ENCODE measurements around the gene TP53.

Gene TP53

GRCh38 chr17:7717756-7718350, 30.6 kb upstream of the TP53 start:
- TF ChIP-seq ZFX (IDR thresholded peaks at IDR 0.05; ENCODE audit: borderline replicate concordance): no peak
- no peak overlapping the region for H3K27ac ChIP-seq

- peak within 1 kb of the TSS; percentile 49 for H3K27ac ChIP-seq
- TF ChIP-seq CTCF (IDR thresholded peaks at IDR 0.05) (peak; percentile 83), ZFX (IDR thresholded peaks at IDR 0.05; ENCODE audit: borderline replicate concordance) (no peak)
Measured at GRCh38 chr17:7716901-7717755, 29.8 kb upstream of the TP53 start, which contains the start of gene DNAH2. DNAH2 (plus strand) TSS chr17:7717744; CDS start chr17:7719735, 1,991 bp downstream.

- no peak for TF ChIP-seq CTCF (IDR thresholded peaks at IDR 0.05)
- TF ChIP-seq ZFX (IDR thresholded peaks at IDR 0.05; ENCODE audit: borderline replicate concordance): no peak
- H3K27ac ChIP-seq: peak overlapping the region; percentile 49; the same call in 1 of the 2 replicates
Measured at GRCh38 chr17:7715936-7716886, 28.9 kb upstream of the TP53 start.

GRCh38 chr17:7714721-7715594, 27.7 kb upstream of the TP53 start:
- H3K27ac ChIP-seq: no peak overlapping the region
- TF ChIP-seq CTCF (IDR thresholded peaks at IDR 0.05) (no peak), ZFX (IDR thresholded peaks at IDR 0.05; ENCODE audit: borderline replicate concordance) (no peak)

GRCh38 chr17:7713782-7714181, 26.5 kb upstream of the TP53 start:
- no peak for TF ChIP-seq ZFX (IDR thresholded peaks at IDR 0.05; ENCODE audit: borderline replicate concordance)
- no peak overlapping the region for H3K27ac ChIP-seq

- TF ChIP-seq ZFX (IDR thresholded peaks at IDR 0.05; ENCODE audit: borderline replicate concordance) (no peak), CTCF (IDR thresholded peaks at IDR 0.05) (no peak)
- H3K27ac ChIP-seq: no peak overlapping the region
Measured at GRCh38 chr17:7712111-7712771, 25.0 kb upstream of the TP53 start.

GRCh38 chr17:7711051-7711755, 23.9 kb upstream of the TP53 start:
- H3K27ac ChIP-seq: no peak overlapping the region
- no peak; the same call in 1 of the 2 replicates for TF ChIP-seq CTCF (IDR thresholded peaks at IDR 0.05)
- no peak for TF ChIP-seq ZFX (IDR thresholded peaks at IDR 0.05; ENCODE audit: borderline replicate concordance)

Measured in 22Rv1 (cell line).